Fibroblast of villous mesenchyme (primary cell): Measurements from ENCODE around the gene SRGAP3. TPM values are rescaled to one million over a fixed set of nuclear protein-coding genes. Genes with fewer than 3 reads are reported as not detected.

Source experiments
- DNase-seq: peaks from one replicate; pipeline ENCODE4 v3.0.0-alpha.2; 2010; ENCODE audit warnings: low read depth
- H3K4me3 ChIP-seq: 2 replicates; pipeline ENCODE4 v1.5.1; 2011; ENCODE audit warnings: low read depth, mild to moderate bottlenecking, low read length
- total RNA-seq: library from RNA; depleted of rRNA; stranded (reverse); fragments of >200 nt; gene quantifications from 2 replicates; pipeline ENCODE4 v1.2.3, GENCODE V29; 2012
- TF ChIP-seq, protein P1 (sequence below): IDR thresholded peaks from 2 replicates; pipeline ENCODE4 v1.5.1; 2012; ENCODE audit warnings: low read depth, mild to moderate bottlenecking, low read length; ENCODE audit not compliant: insufficient read depth

The SRGAP3 gene
- total RNA-seq, 1 donor, result 3.5 TPM

DNA sequence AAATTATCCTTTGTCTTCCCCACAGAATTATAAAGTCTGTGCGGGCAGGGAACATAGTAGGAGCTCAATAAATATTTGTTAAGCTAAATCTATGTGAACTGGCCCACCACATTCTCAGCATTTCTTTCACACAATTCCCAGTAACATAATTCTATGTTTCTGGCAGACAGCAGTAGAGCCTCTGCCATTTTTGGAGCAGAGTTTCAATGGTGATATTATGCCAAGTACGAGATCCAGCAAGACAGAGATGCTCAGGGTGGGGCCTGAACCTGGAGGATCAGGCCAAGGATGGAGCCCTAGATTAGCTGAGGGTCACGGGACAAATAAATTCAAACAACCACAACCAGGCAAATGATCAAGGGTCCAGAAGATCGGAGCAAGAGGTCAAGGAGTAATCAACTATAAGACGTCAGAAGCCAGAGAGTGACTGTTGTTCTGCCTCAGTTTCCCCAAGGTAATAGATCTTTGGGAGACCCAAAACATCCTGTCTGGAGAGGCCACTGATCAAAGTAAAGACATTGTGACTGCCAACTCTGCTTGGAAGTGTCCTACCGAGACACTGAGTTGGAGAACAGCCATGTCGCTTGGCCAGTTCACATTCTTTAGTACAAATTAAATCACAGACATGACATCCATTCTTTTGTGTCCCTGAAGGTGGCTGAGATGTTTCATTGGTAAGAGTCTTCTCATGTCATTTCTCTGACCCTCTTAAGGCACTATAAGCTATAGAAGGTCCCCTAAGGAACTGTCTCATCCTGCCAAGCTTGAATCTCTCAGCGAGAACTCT, 15.4 kb downstream of the SRGAP3 start:
- no peak for DNase-seq
- TF ChIP-seq, protein P1, sequence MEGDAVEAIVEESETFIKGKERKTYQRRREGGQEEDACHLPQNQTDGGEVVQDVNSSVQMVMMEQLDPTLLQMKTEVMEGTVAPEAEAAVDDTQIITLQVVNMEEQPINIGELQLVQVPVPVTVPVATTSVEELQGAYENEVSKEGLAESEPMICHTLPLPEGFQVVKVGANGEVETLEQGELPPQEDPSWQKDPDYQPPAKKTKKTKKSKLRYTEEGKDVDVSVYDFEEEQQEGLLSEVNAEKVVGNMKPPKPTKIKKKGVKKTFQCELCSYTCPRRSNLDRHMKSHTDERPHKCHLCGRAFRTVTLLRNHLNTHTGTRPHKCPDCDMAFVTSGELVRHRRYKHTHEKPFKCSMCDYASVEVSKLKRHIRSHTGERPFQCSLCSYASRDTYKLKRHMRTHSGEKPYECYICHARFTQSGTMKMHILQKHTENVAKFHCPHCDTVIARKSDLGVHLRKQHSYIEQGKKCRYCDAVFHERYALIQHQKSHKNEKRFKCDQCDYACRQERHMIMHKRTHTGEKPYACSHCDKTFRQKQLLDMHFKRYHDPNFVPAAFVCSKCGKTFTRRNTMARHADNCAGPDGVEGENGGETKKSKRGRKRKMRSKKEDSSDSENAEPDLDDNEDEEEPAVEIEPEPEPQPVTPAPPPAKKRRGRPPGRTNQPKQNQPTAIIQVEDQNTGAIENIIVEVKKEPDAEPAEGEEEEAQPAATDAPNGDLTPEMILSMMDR, result no peak
- no peak overlapping the region for H3K4me3 ChIP-seq

- TF ChIP-seq, protein P1, result no peak
- no peak for DNase-seq
Measured at GRCh38 chr3:9233101-9233500, 16.3 kb downstream of the SRGAP3 start.

DNA sequence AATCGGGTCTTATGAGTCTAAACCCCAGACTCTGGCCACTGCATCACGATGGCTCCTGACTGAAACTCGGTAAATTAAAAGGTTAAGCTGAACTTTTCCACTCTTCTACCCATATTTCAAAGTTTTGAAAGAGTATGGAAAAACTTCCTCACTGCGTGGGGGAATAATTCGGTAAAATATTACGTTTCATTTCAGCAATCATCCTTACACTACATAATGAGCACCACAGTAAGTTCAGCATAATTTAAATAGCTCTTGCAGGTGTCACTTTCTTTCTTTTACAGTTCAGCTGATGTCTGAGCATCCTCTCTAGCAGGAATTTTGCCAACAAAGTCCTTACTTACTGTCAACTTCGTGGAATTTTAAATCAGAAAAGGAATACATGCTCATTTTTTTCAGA, 17.5 kb downstream of the SRGAP3 start:
- no peak overlapping the region for H3K4me3 ChIP-seq
- TF ChIP-seq, protein P1, result no peak
- DNase-seq, result no peak

More at GRCh38 chr3:9233101-9233500, 16.3 kb downstream of the SRGAP3 start:
- H3K4me3 ChIP-seq, result no peak overlapping the region

DNA sequence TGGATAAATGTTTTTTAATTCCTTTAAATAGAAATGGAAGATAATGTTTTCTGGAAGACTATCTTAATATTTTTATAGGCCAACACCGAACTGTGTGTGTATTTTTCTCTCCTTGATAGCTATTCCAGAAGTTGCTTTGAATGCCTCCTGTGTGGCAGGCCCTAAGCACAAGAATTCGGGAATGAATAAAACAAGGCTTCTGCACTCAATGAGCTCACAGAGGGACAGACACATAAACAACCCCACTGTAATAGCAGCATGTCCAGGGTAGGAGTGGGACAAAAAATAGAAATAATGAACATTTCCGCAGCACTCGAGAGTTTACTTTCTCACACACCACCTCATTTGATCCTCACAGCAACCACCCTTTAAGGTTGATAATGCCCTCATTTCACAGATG, 18.0 kb downstream of the SRGAP3 start:
- H3K4me3 ChIP-seq, result no peak overlapping the region
- TF ChIP-seq, protein P1, result no peak

GRCh38 chr3:9231006-9231405, 18.4 kb downstream of the SRGAP3 start:
- no peak for DNase-seq
- TF ChIP-seq, protein P1, result no peak

More for the DNA sequence above, 18.0 kb downstream of the SRGAP3 start:
- no peak for DNase-seq

DNA sequence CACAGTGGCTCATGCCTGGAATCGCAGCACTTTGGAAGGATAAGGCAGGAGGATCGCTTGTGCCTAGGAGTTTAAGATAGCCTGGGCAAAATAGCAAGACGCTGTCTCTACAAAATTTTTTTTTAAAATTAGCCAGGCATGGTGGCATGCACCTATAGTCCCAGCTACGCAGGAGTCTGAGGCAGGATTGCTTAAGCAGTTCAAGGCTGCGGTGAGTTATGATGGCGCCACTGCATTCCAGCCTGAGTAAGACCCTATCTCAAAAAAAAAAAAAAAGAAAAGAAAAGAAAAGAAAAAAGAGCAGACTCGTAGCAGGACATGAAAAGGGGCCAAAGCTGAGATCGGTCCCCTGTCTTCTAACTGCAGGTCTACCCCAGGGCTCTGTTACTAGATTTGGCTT, 18.9 kb downstream of the SRGAP3 start:
- no peak for DNase-seq
- TF ChIP-seq, protein P1, result no peak
- no peak overlapping the region for H3K4me3 ChIP-seq

More at GRCh38 chr3:9231006-9231405, 18.4 kb downstream of the SRGAP3 start:
- no peak overlapping the region for H3K4me3 ChIP-seq

DNA sequence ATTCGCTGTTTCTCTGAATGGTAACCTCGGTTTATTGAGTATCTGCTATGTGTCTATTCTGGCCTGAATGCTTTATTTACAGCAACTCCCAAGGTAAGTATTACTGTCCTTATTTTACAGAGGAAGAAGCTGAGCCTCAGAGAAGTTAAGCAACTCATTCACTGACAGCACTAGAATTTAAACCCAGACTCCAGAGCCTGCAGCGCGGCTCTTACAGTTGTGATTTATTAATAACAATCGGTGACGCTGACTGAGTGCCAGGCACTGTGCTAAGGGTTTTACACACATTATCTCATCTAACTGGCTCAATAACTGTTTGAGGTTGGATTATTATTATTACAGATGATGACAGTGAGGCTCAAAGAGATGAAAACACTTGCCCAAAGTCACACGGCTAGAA, 19.6 kb downstream of the SRGAP3 start:
- no peak for DNase-seq
- TF ChIP-seq, protein P1, result no peak
- H3K4me3 ChIP-seq, result no peak overlapping the region
